Left colon (tissue), 2 donors: ENCODE data around the gene SYT17. TPM values are rescaled to one million over a fixed set of nuclear protein-coding genes. Genes with fewer than 3 reads are reported as not detected.

Experiments used
- ATAC-seq: fragments of 200-7000 bp; cut with Tn5 transposase; one replicate; pipeline ENCODE4 v1.9.1; 2020; ENCODE audit warnings: mild to moderate bottlenecking, moderate library complexity
- DNase-seq, 2 donors: peaks; one replicate each; pipeline ENCODE4 v3.0.0-alpha.2; 2020
- intact Hi-C, 2 donors: fragments of 100-400 bp; cut with DNase I in 1 of 2; cut with micrococcal nuclease in 1 of 2; formaldehyde crosslinking; loops; one replicate each; pipeline versions ENCODE4 v1.11.2 to v1.14.0; 2022; cut with DNase I, micrococcal nuclease
- total RNA-seq, 2 donors: library from RNA; stranded (reverse); fragmentation: NEBNext Ultra II Directional; extraction: Animal tissue kit (Norgen Biotek cat#: 25700); gene quantifications; one replicate each; pipeline ENCODE4 v1.2.1, GENCODE V29; 2021
- donor health status: DM: no; HTN: no; CAD: no.
- donor health status: DM: yes; HTN: yes; CAD: no.

SYT17 gene
- total RNA-seq, 2 donors from 2014 or later = 8.4 to 9.1 TPM

DNA sequence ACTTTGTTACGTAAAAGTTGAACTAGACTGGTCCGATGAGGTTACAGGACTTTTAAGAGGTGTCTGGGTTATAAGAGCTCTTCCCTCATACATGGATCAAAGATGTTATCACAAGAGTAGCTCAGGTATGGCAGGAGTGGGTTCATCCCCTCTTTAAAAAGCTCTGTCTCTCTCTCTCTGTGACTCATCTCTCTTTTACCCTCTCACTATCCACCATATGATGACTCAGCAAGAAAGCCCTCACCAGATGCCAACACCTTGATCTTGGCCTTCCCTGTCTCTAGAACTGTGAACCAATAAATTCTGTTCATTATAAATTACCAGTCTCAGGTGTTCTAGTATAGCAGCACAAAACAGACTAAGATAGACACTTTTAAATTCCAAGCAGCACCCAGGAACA, 115.6 kb downstream of the SYT17 start:
- ATAC-seq (no peak), DNase-seq (no peak)
- intact Hi-C loops = no loop called here

DNA sequence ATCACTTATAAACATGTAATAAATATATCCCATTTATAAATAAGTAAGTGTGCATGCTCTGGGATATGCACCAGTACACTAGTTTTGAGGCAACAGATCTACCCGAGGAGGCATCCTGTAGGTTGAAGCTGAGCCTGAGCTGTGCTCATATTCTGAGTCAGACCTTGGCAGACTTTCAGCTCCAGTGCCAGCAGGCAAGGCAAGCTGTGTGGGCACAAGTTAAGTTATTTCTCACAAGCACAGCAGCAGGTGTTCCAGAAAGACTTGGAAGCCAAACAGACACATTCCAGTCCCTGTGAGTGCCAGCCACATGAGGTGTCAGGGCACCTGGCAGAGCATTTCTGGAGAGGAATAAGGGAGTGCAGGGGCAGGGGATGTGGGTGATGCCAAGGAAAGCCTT, 116.2 kb downstream of the SYT17 start:
- intact Hi-C loops = no loop called here
- ATAC-seq (peak; percentile 44), DNase-seq (peak in 1 of 2 donors; percentile 40)

DNA sequence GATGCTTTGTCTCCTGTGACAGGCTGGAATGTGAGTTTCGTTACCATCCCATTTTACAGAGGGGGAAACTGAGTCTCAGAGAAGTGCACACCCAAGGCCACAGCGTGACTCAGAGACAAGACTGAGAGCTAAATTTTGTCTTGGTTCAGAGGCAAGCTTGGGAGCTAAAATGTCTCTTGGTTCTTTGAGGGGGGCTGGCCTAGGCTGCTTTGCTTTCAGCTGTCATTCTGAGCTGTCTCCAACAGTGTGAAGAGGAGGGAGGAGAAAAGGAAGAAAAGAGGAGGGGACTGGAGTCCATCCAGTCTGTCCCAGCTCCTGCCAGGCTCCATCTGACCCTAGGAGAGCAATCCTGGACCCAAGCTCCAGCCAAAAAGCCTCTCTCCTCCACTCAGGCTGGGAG, 117.4 kb downstream of the SYT17 start, which contains the start of gene CLEC19A:
TSS of gene CLEC19A (plus strand) at position 301 of the 400 bp plus-strand sequence. CDS start 121 bp downstream, outside the sequence.
- intact Hi-C loops = no loop called here
- DNase-seq (no peak), ATAC-seq (no peak)

DNA sequence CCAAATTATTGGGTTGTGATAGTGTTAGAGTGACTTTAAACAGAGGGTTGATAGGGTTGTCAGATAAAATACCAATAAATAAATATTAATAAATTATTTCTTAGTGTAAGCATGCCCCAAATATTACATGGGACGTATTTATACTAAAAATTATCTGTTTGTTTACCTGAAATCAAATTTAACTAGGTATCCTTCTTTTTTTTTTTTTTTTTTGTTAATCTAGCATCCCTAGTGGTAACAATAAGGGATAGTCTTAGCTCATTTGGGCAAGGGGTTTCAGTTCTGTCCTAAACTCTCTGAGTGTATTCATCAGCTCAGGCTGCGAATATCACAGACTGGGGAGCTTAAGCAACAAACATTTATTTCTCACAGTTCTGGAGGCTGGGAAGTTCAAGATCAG, 118.8 kb downstream of the SYT17 start:
- no peak for ATAC-seq
- intact Hi-C loops = no loop called here
- no peak for DNase-seq

DNA sequence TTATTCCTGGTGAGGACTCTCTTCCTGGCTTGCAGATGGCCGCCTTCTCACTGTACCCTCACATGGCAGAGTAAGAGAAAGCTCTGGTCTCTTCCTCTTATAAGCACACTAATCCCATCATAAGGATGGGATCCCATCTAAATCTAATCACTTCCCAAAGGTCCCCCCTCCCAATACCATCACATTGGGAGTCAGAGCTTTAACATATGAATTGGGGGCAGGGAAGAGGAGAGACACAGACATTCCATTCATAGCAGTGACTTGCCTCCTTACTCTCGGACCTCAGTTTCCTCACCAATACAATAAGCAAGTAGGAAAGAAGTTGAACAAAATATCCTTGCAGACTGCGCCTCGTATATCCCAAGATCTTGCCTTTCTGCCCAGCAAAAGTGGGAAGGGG, 119.2 kb downstream of the SYT17 start:
- ATAC-seq (no peak), DNase-seq (no peak)
- intact Hi-C loops = no loop called here

DNA sequence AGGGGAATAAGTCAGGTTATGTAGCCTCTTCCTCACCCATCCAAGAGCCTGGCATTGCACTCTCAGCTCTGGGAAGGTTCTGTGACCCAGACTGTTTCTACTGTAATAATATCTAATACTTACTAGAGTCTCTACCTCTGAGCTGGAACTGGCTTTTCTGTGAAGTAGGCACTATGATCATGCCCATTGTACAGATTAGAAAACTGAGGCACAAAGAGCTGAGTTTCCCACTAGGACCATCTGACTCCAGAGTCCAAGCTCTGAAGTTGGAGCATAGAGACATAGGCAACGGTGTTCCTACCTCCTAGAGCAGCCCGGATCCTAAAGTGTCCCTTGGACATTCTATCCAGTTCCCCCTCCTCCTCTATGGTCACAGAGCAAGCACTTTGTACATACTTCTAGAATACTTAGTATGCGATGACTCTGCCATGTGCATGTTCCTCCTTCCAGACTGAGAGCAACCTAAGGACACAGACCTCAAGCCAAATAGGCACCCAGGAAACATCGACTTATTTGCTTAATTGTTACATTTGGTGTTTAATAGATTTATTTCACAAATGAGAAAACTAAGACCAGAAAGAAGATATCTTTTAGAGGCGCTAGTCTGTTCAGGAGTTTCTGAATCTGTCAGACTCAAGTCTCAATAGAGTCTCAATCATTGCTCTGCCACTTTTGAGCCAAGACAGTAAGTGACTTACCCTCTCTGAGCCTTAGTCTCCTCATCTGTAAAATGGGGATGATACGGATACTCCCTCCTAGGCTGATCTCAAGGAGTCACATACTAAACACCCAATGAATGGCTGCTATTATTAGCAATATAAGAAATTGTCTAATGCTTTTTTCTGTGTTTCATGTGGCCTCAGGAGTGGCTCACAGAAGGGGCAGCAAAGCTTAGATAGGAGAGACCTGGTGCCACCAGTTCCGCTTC, 121.1 kb downstream of the SYT17 start:
- DNase-seq (no peak), ATAC-seq (no peak)
- intact Hi-C loops = no loop called here

DNA sequence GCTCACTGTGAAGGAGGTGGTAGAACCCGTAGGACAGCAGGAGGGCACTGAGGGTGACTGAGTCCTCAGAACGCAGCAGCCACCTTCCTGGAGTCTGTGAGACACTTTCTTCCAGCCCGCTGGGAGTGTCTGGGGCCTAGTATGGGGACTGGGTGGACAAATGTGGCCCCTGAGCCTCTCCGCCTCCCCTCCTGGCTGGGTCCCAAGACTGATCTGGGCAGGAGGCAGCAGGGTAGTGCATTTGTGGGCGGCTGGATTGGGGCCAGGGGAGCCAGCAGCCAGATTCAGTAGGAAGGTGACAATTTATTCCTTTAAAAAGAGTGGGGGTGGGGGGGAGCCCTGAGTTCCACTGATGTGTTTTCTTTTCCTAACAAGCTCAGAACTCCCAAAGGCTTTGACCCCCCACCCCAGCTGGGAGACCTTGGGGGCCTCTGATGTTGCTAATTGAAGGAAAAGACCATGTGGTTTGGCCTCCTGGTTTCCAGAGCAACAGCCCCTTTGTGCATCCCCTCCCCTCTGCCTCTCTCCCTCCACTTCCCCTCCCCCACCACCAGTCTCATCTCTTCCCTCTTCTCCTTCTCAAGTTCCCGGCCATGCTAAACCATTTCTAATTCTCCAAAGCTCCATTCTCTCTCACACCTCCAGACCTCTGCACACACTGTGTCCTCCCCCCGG, 121.9 kb downstream of the SYT17 start:
- intact Hi-C loops = no loop called here
- DNase-seq (no peak), ATAC-seq (no peak)

DNA sequence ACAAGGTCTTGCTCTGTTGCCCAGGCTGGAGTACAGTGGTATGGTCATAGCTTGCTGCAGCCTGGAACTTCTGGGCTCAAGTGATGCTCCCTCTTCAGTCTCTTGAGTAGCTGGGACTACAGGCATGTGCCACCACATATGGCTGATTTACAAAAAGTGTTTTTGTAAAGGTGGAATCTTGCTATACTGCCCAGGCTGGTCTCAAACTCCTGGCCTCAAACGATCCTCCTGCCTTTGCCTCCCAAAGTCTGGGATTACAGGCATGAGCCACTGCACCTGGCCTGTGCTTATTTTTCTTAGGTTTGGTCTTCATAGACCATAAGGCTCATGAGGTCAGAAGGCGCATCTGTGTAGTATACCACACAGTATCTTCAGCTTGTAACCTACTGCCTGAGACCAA, 122.8 kb downstream of the SYT17 start:
- no peak for ATAC-seq
- intact Hi-C loops = no loop called here
- DNase-seq = no peak

DNA sequence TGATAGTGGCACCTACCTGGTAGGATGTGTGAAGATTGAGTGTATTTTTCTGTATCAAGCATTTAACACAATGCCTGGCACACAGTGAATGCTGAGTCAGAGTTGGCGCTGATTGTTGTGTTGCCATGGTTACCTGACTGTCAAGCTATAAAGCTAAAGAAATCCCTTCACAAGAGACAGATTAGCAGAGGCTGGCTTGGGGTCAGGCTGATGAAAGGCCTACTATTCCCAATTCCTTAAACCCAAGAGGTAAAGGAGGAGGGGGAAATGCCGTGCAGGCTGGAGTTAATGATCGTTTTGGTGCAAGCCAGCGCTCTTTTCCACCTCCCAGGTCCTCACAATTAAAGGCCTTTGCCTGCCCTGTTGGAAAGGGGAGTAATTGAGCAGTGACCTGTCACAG, 123.4 kb downstream of the SYT17 start:
- ATAC-seq (no peak), DNase-seq (no peak)
- intact Hi-C loops = no loop called here

DNA sequence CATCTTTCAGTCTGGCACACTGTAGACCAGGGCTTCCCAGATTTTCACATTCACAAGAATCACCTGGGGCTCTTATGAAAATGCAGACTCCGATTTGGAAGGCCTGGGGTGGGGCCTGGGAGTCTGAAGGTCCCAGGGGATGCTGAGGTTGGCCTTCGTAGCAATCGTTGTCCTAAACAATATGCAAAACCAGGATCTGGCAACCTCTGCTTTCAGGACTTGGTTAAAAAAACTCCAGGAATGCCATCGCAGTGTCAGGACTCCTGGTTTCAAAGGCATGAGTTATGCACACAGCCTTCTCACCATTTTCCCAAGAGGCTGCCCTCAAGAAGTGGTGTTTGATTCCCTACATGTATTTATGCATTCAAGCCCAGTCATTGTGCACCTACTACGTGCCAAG, 124.1 kb downstream of the SYT17 start:
- ATAC-seq (no peak), DNase-seq (no peak)
- intact Hi-C loops = no loop called here

DNA sequence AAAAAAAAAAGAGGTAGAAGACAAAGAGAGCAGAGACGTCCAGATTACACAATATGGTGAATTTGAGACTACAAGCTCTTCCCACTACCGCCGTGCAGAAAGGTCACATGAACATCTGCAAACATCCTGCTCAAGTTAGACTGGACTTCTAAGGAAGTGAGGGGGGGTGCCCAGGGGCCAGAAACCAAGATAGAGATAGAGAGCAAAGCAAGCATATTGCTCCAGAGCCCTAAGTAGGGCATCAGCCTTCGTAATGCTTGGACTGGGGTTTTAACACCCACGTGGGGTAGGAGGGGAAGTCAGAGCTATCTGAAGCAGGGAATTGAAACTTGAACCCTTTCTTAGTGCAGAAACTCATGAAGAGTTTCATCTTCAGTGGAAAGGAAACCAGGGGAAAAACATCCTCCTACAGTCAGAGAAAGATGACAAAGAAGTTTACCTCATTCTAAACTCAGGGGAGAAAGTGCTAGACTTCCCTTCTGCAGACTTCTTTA, 126.2 kb downstream of the SYT17 start:
- ATAC-seq = no peak
- intact Hi-C loops = no loop called here
- peak; percentile 29 to 52 for DNase-seq

DNA sequence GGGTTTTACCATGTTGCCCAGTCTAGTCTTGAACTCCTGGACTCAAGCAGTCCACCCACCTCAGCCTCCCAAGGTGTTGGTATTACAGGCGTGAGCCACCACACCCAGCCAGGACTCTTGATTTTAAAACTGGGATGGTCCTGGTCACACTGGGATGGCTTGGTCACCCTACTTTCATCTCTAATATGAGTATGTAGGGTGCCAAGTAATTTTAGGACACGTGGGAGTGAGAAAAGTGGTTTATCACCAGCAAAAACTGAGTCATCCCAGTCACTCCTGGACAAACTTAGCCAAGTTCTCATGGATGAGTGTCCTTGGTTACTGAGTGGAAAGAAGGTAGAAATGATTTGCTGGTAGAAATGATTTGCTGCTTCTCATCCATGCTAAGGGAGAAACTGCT, 127.4 kb downstream of the SYT17 start:
- intact Hi-C loops = no loop called here
- DNase-seq = no peak

DNA sequence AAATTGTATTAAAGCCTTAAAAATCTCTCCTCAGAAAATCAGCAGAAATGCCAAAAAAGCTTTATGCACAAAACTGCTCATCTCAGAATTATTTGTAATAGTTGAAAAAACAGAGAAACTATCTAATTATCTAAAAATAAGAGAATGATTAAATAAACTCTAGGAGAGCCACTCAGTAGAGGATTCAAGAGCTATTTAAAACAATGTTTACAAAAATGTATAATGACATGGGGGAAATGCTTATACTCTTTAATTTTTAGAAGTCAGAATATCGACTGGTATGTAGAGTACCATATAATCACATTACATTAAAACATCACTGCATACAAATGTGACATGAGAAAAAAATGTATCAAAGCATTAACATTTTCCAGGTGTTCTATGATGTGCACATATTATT, 129.4 kb downstream of the SYT17 start:
- no peak for ATAC-seq
- intact Hi-C loops = no loop called here

More for the DNA sequence above, 127.4 kb downstream of the SYT17 start:
- ATAC-seq = no peak

DNA sequence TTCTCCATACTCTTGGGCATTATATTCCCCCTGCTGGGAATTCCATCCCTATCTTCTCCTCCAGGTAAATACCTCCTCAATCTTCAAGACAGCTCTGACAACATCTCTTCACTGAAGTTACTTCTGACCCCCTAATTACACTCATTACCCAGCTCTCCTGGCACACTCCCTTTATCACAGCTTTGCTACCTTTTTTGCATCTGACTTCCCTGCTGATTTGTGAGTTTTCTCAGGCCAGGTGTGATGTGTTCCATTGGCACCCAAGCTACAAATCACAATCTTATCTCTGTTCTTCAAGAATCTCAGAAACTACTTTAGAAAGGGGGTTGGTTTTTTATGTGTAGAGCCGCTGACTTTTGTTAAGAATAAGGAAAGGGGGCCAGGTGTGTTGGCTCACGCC, 131.5 kb downstream of the SYT17 start:
- no peak for DNase-seq
- intact Hi-C loops = no loop called here

More for the DNA sequence above, 129.4 kb downstream of the SYT17 start:
- DNase-seq = no peak

DNA sequence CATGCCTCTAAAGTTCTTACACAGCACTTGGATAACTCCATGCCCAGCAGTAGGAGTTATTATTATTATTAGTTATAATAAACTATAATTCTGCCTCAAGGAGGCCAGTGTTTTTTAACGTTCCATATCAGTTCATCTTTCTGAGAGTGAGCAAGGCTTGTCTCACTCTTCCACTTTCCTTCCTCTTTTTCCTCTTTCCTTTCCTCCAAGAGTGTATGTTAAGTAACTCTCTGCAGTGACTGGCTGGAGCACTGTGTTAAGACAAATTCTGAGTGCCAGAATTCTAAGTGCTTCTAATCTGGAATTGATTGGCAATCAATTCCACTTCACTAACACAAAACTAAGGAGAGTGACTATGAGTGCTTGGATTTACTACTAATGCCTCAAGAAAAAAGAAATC, 133.9 kb downstream of the SYT17 start:
- ATAC-seq (no peak), DNase-seq (no peak)
- intact Hi-C loops = no loop called here

More for the DNA sequence above, 131.5 kb downstream of the SYT17 start:
- no peak for ATAC-seq

DNA sequence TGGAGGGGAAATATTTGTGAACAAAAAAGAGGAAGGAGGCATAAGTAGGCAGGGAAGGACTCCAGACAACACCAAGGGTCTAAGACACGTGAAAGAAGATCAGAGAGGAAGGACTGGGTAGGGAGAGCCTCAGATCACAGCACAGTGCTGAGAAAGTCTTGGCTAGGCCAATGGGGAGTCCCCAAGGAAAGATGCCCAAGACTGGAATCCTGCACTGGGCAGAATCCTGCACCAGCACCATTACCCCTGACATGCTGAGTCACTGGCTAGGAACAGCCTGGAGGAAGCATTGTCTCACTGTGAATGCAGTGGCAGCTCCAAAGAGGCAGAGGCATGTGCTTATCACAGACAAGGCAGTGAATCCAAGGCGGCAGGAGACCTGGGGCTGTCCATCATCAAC, 136.7 kb downstream of the SYT17 start:
- intact Hi-C loops = loop anchor here in 1 of 2 donors (5.0 kb wide), 1 partner anchor 47 kb away; no protein-coding TSS in a partner anchor
- ATAC-seq (no peak), DNase-seq (no peak)

DNA sequence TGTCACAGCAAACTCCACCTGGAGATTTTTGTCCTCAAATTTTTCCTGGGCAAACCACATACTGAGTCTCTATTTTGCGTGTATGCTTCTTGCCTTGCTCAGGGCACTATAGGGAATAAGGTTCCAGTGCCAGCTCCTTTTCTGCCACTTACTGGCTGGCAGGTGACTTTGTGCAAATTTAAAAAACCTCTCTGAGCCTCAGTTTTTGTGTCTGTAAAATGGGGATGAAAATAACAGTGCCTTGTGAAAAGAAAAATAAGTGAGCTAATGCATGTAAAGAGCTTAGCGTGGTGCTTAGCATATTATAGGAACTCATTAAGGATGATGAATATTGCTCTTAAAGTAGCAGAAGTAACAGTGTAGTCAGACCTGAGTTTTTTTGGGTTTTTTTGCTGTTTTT, 137.4 kb downstream of the SYT17 start:
- ATAC-seq (no peak), DNase-seq (no peak)
- intact Hi-C loops = loop anchor here in 1 of 2 donors (5.0 kb wide), 1 partner anchor 48 kb away; no protein-coding TSS in a partner anchor

DNA sequence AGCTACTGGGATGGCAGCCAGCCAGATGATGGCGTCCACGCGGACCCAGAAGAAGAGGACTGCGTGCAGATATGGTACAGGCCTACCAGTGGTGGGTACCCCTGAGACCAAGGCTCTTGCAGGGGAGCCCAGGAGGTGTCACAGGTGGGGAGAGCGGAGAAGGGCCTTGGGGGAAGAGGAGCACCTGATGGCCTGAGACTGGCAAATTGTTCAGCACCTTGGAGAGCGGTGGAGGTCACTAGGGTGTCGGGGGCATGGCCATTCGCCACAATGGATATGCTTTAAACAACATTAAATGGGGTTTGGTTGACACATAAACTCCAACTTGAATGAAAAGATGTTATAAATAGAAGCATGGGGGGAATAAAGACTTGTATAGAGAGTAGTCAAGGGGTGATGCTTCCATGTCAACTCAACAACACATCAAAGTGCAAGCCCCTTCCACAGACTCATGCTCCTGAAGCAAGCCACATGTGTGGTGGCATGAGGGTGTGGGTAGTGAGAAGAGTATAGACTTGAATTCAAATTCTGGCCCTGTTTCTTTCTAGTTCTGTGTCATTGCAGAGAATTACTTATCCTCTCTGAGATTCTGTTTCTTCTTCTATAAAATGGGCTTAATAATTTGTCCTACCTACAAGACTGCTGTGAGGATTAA, 139.7 kb downstream of the SYT17 start:
- ATAC-seq = no peak
- DNase-seq = no peak

DNA sequence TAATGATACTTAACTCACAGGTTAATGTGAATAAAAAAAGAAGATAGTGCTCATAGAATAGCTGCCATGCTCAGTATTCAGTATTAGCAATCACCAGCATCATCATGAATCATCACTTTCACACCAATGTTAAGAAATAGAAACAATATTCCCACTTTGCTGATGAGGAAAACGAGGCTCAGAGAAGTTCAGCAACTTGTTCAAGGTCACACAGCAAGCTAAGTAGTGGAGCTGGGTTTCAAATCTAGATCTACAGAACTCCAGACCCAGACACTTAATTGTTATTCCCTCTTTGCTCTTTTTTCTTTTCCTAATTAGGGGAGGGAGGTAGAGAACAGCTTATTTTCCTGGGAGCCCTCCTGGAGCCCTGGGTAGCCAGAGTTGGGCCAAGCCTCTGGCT, 140.4 kb downstream of the SYT17 start:
- ATAC-seq (no peak), DNase-seq (no peak)
- intact Hi-C loops = loop anchor here in 1 of 2 donors (5.0 kb wide), 1 partner anchor 51 kb away; no protein-coding TSS in a partner anchor

More for the DNA sequence above, 139.7 kb downstream of the SYT17 start:
- intact Hi-C loops = loop anchor here in 1 of 2 donors (5.0 kb wide), 1 partner anchor 50 kb away; no protein-coding TSS in a partner anchor
